Tibial nerve (tissue), 4 donors: Measurements from ENCODE around the gene COL1A2.

Source experiments
- EP300 ChIP-seq, 2 donors: sonication (generic); formaldehyde crosslinking; IDR thresholded peaks; one replicate each; pipeline ENCODE4 v1.6.1; 2017; ENCODE audit warnings: antibody characterized with exemption in 2 of 2, mild to moderate bottlenecking in 1 of 2
- TF ChIP-seq, protein P1 (sequence below), 5 experiments: fragments of 200-600 bp in 3 of 5; fragments of 450-650 bp in 2 of 5; sonication (generic) in 3 of 5; IDR thresholded peaks; one replicate each; pipeline ENCODE4 v1.5.1; 2016 to 2019; ENCODE audit warnings: antibody characterized with exemption in 5 of 5, mild to moderate bottlenecking in 3 of 5, moderate library complexity in 2 of 5

DNA sequence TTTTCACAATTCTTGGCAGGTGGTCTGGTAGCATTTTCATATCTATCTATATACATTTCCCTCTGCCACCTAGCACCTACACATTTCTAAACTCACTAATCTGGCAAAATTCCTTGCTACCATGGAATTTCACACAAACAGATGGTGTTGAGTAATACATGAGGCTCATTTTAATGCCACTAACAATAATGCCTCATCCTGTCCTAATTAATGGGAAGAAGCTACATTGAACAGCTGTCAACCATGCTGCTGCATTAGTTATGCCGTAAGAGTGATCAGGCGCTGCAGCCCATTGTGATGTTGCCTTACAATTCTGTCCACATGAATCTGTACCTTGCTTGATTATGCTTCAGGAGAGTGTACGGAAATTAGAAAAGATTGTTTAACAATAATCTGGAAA is 23.2 kb downstream of the COL1A2 start:
- TF ChIP-seq, protein P1, sequence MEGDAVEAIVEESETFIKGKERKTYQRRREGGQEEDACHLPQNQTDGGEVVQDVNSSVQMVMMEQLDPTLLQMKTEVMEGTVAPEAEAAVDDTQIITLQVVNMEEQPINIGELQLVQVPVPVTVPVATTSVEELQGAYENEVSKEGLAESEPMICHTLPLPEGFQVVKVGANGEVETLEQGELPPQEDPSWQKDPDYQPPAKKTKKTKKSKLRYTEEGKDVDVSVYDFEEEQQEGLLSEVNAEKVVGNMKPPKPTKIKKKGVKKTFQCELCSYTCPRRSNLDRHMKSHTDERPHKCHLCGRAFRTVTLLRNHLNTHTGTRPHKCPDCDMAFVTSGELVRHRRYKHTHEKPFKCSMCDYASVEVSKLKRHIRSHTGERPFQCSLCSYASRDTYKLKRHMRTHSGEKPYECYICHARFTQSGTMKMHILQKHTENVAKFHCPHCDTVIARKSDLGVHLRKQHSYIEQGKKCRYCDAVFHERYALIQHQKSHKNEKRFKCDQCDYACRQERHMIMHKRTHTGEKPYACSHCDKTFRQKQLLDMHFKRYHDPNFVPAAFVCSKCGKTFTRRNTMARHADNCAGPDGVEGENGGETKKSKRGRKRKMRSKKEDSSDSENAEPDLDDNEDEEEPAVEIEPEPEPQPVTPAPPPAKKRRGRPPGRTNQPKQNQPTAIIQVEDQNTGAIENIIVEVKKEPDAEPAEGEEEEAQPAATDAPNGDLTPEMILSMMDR (IDR thresholded peaks at IDR 0.05): no peak
- TF ChIP-seq EP300 (IDR thresholded peaks at IDR 0.05): peak in 1 of 2 donors; percentile 15
